Measurements from ENCODE around the gene MORN1.

MORN1 gene

GRCh38 chr1:2318314-2319278 is 72.8 kb downstream of the MORN1 start:
- no peak for DNase-seq (ENCODE audit: low read depth)

DNA sequence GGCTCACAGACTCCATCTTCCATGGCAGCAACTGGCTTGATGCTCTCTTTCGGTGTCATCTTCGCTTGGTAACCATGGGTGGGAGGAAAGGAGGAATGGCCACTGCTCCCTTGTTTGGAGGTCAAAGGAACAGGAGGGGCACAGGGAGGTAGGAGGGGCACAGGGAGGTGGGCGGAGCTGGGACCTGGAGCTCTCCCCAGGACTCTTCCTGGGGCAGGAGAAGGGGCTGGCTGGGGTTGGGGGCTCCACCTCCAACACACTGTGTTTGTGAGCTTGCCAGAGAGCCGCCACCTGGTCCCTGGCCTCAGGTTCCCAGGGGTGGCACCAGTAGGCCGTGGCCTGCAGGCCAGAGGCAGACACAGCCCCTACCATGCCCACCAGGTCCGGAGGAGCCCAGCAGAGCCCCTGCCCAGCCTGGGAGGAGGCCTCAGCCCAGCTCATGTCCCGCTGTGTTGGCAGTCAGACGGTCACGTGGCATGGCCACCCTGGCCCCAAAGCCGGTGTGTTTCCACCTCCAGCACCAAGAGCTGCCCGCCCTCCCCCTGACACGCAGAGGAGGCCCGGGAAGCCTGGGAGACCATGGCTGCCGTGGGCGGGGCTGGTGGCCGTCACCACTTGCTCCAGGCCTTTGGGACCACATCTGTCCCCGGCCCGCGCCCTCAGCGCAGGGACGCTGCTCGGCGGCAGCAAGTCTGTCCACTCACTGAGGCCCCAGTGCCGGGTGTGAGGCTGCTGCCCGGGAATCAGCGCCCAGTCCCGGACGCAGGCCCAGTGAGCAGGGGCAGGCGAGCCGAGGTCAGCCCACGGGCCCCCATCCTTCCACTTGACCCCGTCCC is 73.9 kb downstream of the MORN1 start:
- no peak for DNase-seq (ENCODE audit: low read depth)

- DNase-seq (ENCODE audit: low read depth): no peak
Measured at GRCh38 chr1:2316451-2316961, 74.8 kb downstream of the MORN1 start.

- no peak for DNase-seq (ENCODE audit: low read depth)
Measured at GRCh38 chr1:2315674-2316450, 75.5 kb downstream of the MORN1 start.

- DNase-seq (ENCODE audit: low read depth): no peak
Measured at GRCh38 chr1:2314803-2315673, 76.3 kb downstream of the MORN1 start.

DNA sequence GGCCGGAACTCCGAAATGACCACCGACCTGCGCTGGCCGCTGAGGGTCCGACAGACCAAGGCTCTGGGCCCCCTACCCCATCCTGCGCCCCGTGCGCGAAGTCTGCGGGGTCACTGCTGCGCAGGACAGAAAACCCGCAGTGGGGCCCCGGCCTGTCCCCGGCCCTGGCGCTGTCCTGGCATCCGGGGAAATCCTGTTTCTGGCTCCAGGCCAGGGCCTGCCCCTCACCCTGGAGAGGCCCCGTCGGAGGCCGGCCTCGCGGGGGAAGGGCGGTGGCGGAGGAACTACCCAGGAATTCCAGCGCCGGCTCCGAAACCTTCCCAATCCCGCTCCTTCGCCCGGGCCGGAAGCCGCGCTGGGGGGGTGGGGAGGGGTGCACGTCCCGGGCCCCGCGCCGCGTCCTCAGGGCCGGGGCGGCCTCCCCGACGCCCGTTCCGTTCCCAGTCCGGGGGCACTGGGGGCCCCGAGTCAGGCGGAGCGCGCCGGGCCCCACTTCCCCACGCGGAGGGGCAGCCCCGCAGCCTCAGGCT is 77.0 kb downstream of the MORN1 start:
- DNase-seq (ENCODE audit: low read depth): no peak

DNA sequence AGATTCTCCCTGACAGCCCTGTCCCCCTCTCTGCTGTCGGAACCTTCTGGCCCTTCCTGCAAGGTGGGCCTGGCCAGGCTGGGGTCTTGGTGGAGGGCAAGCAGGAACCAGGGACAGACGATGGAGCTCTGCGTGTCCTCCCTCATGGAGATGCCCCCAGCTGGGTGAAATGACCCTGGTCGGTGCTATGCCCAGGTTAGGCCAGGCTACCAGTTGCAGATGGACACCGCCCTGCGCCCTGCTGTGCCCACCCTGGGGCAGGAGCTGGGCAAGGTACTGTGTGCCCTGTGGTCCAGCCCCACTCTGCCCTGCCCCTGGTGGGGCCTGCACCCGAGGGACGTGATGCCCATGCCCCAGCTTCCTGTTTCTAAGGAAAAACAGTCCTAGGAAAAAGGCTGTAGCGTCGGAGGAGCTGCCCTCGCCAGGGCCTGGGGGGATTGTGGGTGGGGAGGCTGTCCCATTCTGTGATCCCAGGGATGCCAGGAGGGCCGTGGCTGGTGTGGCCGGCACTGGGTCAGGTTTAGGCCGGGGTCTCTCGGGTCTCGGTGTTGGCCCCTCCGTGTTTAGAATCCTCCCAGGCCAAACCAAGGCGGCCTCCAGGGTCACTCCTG is 77.6 kb downstream of the MORN1 start:
- DNase-seq (ENCODE audit: low read depth): no peak

- DNase-seq (ENCODE audit: low read depth): no peak
Measured at GRCh38 chr1:2312515-2313301, 78.6 kb downstream of the MORN1 start.

GRCh38 chr1:2312160-2312514 is 79.2 kb downstream of the MORN1 start:
- DNase-seq (ENCODE audit: low read depth): no peak

DNA sequence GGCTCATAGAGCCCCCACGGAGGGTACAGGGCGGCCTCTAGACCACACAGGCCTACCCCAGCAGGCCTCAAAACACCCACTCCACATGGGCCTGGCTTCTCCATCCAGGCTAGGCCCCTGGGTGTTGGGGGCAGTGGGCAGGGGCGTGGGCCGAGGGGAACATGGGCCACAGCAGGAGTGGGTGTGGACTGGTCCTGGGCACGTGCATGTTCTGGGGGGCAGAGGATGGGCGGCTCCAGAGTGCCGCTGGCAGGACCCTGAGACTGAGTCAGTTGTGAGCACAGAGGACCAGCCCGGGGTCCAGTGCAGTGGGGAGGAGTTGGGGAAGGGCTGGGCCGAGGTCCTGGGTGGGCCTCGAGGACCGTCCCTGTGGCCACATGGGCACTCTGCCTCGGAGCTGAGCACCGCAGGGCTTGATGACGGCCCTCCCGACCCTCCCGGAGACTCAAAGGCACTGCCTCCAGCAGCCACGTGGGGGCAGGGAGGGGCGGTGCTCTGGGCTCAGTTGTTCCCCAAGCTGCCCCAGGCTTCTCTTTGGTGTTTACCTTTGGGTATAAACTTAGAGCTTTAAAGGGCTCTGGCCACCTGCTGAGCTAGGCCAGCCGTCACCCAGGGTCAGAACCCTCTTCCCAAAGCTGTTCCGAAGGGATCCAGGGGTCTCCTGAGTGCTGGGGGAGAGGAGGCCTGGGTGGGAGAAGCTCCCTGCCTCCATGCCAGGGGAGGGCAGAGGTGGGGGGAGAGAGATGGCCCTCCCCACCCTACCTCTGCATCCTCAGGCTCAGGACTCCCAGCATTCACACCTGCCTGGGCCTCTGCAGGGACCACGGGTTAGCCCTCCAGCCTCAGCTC is 79.9 kb downstream of the MORN1 start:
- no peak for DNase-seq (ENCODE audit: low read depth)

GRCh38 chr1:2310332-2311183 is 80.8 kb downstream of the MORN1 start:
- DNase-seq (ENCODE audit: low read depth): no peak

DNA sequence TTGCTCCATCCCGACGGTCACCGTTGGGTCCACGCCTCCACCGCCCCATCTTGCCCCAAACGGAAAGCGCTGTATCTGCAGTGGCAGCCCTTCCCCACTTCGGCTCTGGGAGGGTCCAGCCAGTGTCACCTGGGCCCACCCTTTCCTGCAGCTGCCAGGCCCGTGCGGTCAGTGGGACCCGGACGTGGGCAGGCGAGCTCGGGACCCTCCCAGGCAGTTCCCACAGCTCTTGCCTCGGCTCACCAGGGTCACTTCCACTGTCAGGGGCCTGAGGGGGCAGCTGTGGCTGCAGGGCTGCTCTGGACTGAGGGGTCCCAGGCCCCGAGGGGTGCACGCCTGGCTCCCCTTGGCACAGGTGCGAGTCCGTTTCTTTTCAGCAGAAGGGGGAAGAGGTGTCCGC is 82.5 kb downstream of the MORN1 start:
- DNase-seq (ENCODE audit: low read depth): no peak

GRCh38 chr1:2307972-2308371 is 83.4 kb downstream of the MORN1 start:
- no peak for DNase-seq (ENCODE audit: low read depth)

DNA sequence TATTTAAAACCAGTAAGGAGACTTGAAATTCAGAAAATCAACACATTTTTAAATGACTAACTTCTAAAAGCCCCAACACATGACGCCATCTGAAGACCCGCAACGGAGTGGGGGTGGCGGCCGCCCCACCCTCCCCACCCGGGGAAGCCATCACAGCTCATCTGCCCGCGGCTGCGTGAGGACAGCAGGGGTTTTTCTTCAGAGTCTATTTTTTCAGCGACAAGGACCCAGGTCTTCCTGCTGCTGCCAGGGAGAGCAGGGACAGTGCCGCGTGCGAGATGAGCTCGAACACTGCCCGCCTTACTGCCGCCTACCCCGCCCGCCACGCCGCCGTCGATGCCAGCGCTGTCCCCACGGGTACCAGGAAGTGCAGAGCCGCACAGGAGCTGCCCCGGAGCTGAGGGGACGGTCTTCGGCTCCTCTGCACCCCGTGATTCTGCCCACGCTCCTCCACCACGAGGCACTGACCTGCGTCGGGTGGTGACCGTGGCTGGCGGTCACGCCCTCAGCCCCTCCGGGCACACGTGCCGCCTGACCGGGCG is 84.2 kb downstream of the MORN1 start:
- DNase-seq (ENCODE audit: low read depth): no peak

DNA sequence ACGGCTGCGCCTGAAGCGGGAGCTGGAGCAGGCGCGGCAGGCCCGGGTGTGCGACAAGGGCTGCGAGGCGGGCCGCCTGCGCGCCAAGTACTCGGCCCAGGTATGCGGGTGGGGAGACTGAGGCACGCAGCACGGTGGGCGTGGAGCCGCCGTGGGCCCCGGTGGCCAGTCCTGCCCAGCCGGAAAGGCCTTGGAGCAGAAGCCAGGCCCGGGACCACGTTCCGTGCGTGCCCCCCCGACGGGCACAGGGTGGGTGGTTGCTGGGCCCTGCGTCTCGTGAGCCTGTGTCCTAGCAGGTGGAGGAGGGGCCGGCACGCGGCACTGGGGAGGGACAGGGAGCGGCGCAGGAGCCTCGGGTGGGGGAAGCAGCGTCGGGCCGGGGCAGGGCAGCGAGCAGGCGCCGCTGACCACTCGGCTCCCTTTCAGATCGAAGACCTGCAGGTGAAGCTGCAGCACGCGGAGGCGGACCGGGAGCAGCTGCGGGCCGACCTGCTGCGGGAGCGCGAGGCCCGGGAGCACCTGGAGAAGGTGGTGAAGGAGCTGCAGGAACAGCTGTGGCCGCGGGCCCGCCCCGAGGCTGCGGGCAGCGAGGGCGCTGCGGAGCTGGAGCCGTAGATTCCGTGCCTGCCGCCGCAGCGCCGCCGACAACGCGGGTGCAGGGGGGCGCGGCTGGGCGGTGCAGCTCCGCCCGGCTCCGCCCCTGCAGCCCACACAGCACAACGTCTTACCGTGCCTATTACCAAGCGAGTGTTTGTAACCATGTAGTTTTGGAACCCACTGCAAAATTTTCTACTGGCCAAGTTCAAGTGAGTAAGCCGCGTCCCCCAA is 85.0 kb downstream of the MORN1 start:
- no peak for DNase-seq (ENCODE audit: low read depth)

GRCh38 chr1:2304921-2305681 is 86.3 kb downstream of the MORN1 start:
- no peak for DNase-seq (ENCODE audit: low read depth)

Data from stimulated activated CD8-positive, alpha-beta memory T cell treated with anti-CD3 and anti-CD28 coated beads, Interleukin-15, amount 100 ng/mL, for 24 hours (primary cell).